ENCODE measurements around the gene EIF4H. TPM values are rescaled to one million over a fixed set of nuclear protein-coding genes. Genes with fewer than 3 reads are reported as not detected.

EIF4H gene
- total and polyA plus RNA-seq, 9 of the 15 experiments (the other 6 are each of a cell fraction or from before 2014, with no cell fraction given), result 11.0 to 435 (median 319) TPM

GRCh38 chr7:74173866-74174605 lies at the start of gene EIF4H (continued):
- TF ChIP-seq FOXA3 (CRISPR knock-in tag; conservative IDR thresholded peaks at IDR 0.05 in 1 of 2, IDR thresholded peaks at IDR 0.05 in 1 of 2), result peak in 1 of 2 experiments; percentile 91; a peak in 2 of 4 replicates
- TF ChIP-seq TAF1 (IDR thresholded peaks at IDR 0.05; ENCODE audit: control insufficient read depth, extremely low read depth, insufficient read depth, low read length, severe bottlenecking), result peak; percentile 89
- TF ChIP-seq, protein P1, sequence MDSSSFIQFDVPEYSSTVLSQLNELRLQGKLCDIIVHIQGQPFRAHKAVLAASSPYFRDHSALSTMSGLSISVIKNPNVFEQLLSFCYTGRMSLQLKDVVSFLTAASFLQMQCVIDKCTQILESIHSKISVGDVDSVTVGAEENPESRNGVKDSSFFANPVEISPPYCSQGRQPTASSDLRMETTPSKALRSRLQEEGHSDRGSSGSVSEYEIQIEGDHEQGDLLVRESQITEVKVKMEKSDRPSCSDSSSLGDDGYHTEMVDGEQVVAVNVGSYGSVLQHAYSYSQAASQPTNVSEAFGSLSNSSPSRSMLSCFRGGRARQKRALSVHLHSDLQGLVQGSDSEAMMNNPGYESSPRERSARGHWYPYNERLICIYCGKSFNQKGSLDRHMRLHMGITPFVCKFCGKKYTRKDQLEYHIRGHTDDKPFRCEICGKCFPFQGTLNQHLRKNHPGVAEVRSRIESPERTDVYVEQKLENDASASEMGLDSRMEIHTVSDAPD (CRISPR knock-in tag; IDR thresholded peaks at IDR 0.05), result no peak
- no peak for TF ChIP-seq ZNF146 (CRISPR knock-in tag; IDR thresholded peaks at IDR 0.05; ENCODE audit: unreplicated experiment)
- TF ChIP-seq BHLHE40 (IDR thresholded peaks at IDR 0.05; ENCODE audit: low read length), result peak; percentile 97
- no peak for TF ChIP-seq RBM15 (IDR thresholded peaks at IDR 0.05; ENCODE audit: insufficient read depth, low read length)
- TF ChIP-seq, protein P2, sequence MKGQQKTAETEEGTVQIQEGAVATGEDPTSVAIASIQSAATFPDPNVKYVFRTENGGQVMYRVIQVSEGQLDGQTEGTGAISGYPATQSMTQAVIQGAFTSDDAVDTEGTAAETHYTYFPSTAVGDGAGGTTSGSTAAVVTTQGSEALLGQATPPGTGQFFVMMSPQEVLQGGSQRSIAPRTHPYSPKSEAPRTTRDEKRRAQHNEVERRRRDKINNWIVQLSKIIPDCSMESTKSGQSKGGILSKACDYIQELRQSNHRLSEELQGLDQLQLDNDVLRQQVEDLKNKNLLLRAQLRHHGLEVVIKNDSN (CRISPR knock-in tag; IDR thresholded peaks at IDR 0.05), result peak; percentile 90
- TF ChIP-seq, protein P3, sequence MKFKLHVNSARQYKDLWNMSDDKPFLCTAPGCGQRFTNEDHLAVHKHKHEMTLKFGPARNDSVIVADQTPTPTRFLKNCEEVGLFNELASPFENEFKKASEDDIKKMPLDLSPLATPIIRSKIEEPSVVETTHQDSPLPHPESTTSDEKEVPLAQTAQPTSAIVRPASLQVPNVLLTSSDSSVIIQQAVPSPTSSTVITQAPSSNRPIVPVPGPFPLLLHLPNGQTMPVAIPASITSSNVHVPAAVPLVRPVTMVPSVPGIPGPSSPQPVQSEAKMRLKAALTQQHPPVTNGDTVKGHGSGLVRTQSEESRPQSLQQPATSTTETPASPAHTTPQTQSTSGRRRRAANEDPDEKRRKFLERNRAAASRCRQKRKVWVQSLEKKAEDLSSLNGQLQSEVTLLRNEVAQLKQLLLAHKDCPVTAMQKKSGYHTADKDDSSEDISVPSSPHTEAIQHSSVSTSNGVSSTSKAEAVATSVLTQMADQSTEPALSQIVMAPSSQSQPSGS (CRISPR knock-in tag; IDR thresholded peaks at IDR 0.05), result peak; percentile 84; the same call in 1 of the 2 replicates
- 0 out of 2 replicates have a peak, but pooled peaks have one; percentile 36 for TF ChIP-seq NFRKB (IDR thresholded peaks at IDR 0.05; ENCODE audit: low read depth)
- peak; percentile 76 for TF ChIP-seq ZNF766 (CRISPR knock-in tag; conservative IDR thresholded peaks at IDR 0.05)
- no peak for TF ChIP-seq STAT5A (IDR thresholded peaks at IDR 0.05; ENCODE audit: borderline replicate concordance, low read length)
- TF ChIP-seq WHSC1 (IDR thresholded peaks at IDR 0.05; ENCODE audit: low read length), result no peak
- peak; percentile 51; the same call in 1 of the 2 replicates for TF ChIP-seq HDAC8 (tag; IDR thresholded peaks at IDR 0.05)
- TF ChIP-seq ARID4B (CRISPR knock-in tag; IDR thresholded peaks at IDR 0.05), result peak; percentile 97
- TF ChIP-seq SPI1 (IDR thresholded peaks at IDR 0.05; ENCODE audit: borderline replicate concordance, low read depth, low read length), result peak; percentile 54
- no peak for TF ChIP-seq MCM2 (IDR thresholded peaks at IDR 0.05; ENCODE audit: low read depth)
- no peak for TF ChIP-seq TRIM24 (IDR thresholded peaks at IDR 0.05)
- TF ChIP-seq ZFX (CRISPR knock-in tag; IDR thresholded peaks at IDR 0.05), result peak; percentile 94
- TF ChIP-seq ZNF133 (CRISPR knock-in tag; IDR thresholded peaks at IDR 0.05), result 0 out of 2 replicates have a peak, but pooled peaks have one; percentile 71
- TF ChIP-seq EP300 (IDR thresholded peaks at IDR 0.05; ENCODE audit: low read length), result 0 out of 2 replicates have a peak, but pooled peaks have one; percentile 14
- TF ChIP-seq NR3C1 (CRISPR knock-in tag; IDR thresholded peaks at IDR 0.05), result peak; percentile 98

All from K562 (cell line).